Measurements from ENCODE around the gene PRPF4. TPM values are rescaled to one million over a fixed set of nuclear protein-coding genes. Genes with fewer than 3 reads are reported as not detected.

Gene PRPF4
- total RNA-seq, 1 experiment from 2014 or later = 32.4 TPM

GRCh38 chr9:113309204-113309813 lies 33.9 kb downstream of the PRPF4 start (continued):
- TF ChIP-seq FOXJ3 (CRISPR knock-in tag; IDR thresholded peaks at IDR 0.05; ENCODE audit: borderline replicate concordance) = no peak

DNA sequence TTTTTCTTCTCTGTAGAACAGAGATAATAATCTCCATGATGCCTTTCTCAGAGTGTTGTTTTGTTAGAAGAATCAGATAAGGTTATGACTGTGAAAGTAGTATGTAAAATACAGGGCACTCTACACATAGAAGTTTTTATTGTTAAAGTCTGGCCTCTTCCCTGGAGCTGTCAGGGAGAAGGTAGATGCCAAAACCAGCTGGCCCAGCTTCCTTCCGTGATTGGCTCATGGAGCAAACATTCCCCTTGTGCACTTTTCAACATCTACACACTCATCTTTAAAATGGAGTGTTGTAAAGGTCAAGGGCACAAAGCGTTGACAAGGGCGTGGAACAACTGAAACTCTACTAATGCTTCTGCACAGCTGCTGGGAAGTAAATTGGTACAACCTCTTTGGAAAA lies 35.1 kb downstream of the PRPF4 start:
- H3K4me1 Mint-ChIP-seq = 0 out of 2 replicates have a peak, but pooled peaks cover 3% of the 10 kb centered on the region
- H3K27me3 Mint-ChIP-seq (ENCODE audit: low read depth) = no peaks in the 10 kb centered on the region
- no peak for ATAC-seq
- H3K36me3 Mint-ChIP-seq = no peaks in the 10 kb centered on the region
- DNase-seq (ENCODE audit: low spot score) = no peak
- ChIA-PET CTCF (interaction anchor here (0.8 to 1.3 kb wide), 4 partner anchors 14 to 348 kb away, joined by 3 to 4 read pairs (median 3); partner anchors contain the start of gene ALAD), POLR2A (no interaction called here)
- H3K4me3 Mint-ChIP-seq = no peak overlapping the region
- H3K9me3 Mint-ChIP-seq = no peaks in the 10 kb centered on the region
- H3K27ac Mint-ChIP-seq = no peak overlapping the region
- TF ChIP-seq ATF3 (CRISPR knock-in tag; conservative IDR thresholded peaks at IDR 0.05) = no peak
- TF ChIP-seq, protein P1, sequence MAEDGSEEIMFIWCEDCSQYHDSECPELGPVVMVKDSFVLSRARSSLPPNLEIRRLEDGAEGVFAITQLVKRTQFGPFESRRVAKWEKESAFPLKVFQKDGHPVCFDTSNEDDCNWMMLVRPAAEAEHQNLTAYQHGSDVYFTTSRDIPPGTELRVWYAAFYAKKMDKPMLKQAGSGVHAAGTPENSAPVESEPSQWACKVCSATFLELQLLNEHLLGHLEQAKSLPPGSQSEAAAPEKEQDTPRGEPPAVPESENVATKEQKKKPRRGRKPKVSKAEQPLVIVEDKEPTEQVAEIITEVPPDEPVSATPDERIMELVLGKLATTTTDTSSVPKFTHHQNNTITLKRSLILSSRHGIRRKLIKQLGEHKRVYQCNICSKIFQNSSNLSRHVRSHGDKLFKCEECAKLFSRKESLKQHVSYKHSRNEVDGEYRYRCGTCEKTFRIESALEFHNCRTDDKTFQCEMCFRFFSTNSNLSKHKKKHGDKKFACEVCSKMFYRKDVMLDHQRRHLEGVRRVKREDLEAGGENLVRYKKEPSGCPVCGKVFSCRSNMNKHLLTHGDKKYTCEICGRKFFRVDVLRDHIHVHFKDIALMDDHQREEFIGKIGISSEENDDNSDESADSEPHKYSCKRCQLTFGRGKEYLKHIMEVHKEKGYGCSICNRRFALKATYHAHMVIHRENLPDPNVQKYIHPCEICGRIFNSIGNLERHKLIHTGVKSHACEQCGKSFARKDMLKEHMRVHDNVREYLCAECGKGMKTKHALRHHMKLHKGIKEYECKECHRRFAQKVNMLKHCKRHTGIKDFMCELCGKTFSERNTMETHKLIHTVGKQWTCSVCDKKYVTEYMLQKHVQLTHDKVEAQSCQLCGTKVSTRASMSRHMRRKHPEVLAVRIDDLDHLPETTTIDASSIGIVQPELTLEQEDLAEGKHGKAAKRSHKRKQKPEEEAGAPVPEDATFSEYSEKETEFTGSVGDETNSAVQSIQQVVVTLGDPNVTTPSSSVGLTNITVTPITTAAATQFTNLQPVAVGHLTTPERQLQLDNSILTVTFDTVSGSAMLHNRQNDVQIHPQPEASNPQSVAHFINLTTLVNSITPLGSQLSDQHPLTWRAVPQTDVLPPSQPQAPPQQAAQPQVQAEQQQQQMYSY (CRISPR knock-in tag; IDR thresholded peaks at IDR 0.05) = no peak
- TF ChIP-seq, protein P2, sequence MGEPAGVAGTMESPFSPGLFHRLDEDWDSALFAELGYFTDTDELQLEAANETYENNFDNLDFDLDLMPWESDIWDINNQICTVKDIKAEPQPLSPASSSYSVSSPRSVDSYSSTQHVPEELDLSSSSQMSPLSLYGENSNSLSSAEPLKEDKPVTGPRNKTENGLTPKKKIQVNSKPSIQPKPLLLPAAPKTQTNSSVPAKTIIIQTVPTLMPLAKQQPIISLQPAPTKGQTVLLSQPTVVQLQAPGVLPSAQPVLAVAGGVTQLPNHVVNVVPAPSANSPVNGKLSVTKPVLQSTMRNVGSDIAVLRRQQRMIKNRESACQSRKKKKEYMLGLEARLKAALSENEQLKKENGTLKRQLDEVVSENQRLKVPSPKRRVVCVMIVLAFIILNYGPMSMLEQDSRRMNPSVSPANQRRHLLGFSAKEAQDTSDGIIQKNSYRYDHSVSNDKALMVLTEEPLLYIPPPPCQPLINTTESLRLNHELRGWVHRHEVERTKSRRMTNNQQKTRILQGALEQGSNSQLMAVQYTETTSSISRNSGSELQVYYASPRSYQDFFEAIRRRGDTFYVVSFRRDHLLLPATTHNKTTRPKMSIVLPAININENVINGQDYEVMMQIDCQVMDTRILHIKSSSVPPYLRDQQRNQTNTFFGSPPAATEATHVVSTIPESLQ (CRISPR knock-in tag; IDR thresholded peaks at IDR 0.05) = no peak
- no peak for TF ChIP-seq NFATC4 (CRISPR knock-in tag; IDR thresholded peaks at IDR 0.05)

DNA sequence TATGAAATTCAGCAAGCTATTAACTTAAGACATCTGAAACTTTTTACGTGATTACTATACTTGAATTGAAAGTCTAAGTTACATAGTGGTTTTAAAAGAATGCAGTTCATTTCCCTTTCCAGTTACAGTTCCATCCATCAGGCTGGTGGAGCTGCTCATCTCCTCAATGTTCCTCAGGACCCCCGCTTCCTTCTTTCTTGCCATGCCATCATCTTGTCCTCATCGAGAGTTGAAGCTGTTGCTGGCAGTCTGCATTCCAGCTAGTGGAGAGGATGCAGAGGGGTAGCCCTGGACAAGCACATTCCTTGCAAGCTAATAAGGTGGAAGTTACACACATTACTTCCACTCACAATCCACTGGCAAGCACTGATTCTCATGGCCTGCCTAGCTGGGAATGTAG lies 36.5 kb downstream of the PRPF4 start:
- H3K27ac Mint-ChIP-seq = no peak overlapping the region
- ATAC-seq (no peak), DNase-seq (ENCODE audit: low spot score) (no peak)
- 0 out of 2 replicates have a peak, but pooled peaks cover 3% of the 10 kb centered on the region for H3K4me1 Mint-ChIP-seq
- H3K27me3 Mint-ChIP-seq (ENCODE audit: low read depth) = no peaks in the 10 kb centered on the region
- ChIA-PET CTCF (interaction anchor here (1.1 to 1.4 kb wide), 2 partner anchors 28 to 37 kb away, joined by 3 read pairs; partner anchors contain the start of genes CDC26 and WDR31), POLR2A (no interaction called here)
- no peak overlapping the region for H3K4me3 Mint-ChIP-seq
- no peaks in the 10 kb centered on the region for H3K36me3 Mint-ChIP-seq
- TF ChIP-seq FOXJ3 (CRISPR knock-in tag; IDR thresholded peaks at IDR 0.05; ENCODE audit: borderline replicate concordance) = no peak
- TF ChIP-seq RELA (CRISPR knock-in tag; IDR thresholded peaks at IDR 0.05; ENCODE audit: borderline replicate concordance) = no peak
- TF ChIP-seq ZNF138 (CRISPR knock-in tag; conservative IDR thresholded peaks at IDR 0.05) = no peak
- no peak for TF ChIP-seq ZNF121 (CRISPR knock-in tag; IDR thresholded peaks at IDR 0.05)
- TF ChIP-seq, protein P3, sequence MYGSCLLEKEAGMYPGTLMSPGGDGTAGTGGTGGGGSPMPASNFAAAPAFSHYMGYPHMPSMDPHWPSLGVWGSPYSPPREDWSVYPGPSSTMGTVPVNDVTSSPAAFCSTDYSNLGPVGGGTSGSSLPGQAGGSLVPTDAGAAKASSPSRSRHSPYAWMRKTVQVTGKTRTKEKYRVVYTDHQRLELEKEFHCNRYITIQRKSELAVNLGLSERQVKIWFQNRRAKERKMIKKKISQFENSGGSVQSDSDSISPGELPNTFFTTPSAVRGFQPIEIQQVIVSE (CRISPR knock-in tag; IDR thresholded peaks at IDR 0.05; ENCODE audit: borderline replicate concordance) = no peak
- TF ChIP-seq ZNF423 (CRISPR knock-in tag; IDR thresholded peaks at IDR 0.05) = no peak
- TF ChIP-seq NFATC4 (CRISPR knock-in tag; IDR thresholded peaks at IDR 0.05) = no peak
- TF ChIP-seq NR1H2 (CRISPR knock-in tag; IDR thresholded peaks at IDR 0.05) = no peak
- TF ChIP-seq TEAD4 (CRISPR knock-in tag; IDR thresholded peaks at IDR 0.05) = no peak
- no peak for TF ChIP-seq JUN (CRISPR knock-in tag; IDR thresholded peaks at IDR 0.05)
- TF ChIP-seq, protein P4, sequence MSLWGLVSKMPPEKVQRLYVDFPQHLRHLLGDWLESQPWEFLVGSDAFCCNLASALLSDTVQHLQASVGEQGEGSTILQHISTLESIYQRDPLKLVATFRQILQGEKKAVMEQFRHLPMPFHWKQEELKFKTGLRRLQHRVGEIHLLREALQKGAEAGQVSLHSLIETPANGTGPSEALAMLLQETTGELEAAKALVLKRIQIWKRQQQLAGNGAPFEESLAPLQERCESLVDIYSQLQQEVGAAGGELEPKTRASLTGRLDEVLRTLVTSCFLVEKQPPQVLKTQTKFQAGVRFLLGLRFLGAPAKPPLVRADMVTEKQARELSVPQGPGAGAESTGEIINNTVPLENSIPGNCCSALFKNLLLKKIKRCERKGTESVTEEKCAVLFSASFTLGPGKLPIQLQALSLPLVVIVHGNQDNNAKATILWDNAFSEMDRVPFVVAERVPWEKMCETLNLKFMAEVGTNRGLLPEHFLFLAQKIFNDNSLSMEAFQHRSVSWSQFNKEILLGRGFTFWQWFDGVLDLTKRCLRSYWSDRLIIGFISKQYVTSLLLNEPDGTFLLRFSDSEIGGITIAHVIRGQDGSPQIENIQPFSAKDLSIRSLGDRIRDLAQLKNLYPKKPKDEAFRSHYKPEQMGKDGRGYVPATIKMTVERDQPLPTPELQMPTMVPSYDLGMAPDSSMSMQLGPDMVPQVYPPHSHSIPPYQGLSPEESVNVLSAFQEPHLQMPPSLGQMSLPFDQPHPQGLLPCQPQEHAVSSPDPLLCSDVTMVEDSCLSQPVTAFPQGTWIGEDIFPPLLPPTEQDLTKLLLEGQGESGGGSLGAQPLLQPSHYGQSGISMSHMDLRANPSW (CRISPR knock-in tag; conservative IDR thresholded peaks at IDR 0.05; ENCODE audit: low read depth) = no peak
- TF ChIP-seq ZSCAN18 (CRISPR knock-in tag; IDR thresholded peaks at IDR 0.05) = no peak
- no peak for TF ChIP-seq MYBL2 (CRISPR knock-in tag; IDR thresholded peaks at IDR 0.05)
- no peak for TF ChIP-seq AFF4 (CRISPR knock-in tag; IDR thresholded peaks at IDR 0.05; ENCODE audit: borderline replicate concordance)
- no peaks in the 10 kb centered on the region for H3K9me3 Mint-ChIP-seq

Measured in WTC11 (cell line).